ENCODE measurements around the gene ACTR3.

The ACTR3 gene

DNA sequence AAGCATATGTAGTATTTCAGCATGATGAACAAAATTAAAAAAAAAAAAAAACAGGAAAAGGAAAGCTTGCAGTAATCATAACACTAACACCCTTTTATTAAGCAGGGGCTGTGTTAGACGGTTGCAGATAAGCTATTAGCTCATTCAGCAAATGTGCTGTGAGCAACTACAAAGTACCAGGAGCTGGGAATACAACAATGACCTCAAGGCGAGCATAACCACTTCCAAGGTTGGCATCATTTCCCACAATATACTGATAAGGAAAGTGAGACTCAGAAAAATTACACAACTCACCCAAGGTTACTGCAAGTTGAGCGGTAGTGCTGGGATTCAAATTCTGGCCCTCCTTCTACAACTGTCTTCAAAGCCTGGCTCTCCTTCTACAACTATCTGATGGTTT, 38.2 kb upstream of the ACTR3 start:
- no peak overlapping the region for H3K27ac ChIP-seq (ENCODE audit: low read length)

DNA sequence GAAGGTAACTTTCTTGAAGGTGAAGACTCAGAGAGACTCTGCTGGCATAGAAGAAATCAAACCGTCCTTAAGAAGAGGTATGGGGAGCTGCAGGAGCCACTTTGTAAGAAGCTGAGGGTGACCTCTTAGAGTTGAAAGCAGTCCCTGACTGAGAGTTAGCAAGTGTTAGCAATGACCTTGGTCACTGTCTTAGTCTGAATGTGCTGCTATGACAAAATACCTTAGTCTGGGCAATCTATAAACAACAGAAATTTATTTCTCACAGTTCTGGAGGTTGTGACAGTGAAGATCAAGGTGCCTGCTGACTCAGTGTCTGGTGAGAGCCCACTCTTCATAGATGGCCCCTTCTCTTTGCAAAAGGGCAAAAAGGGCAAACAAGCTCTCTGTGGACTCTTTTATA, 35.7 kb upstream of the ACTR3 start:
- H3K9me3 ChIP-seq (ENCODE audit: control insufficient read depth in 2 of 2, low read length in 2 of 2) = no peaks in the 10 kb centered on the region
- H3K27ac ChIP-seq (ENCODE audit: low read length) = no peak overlapping the region
- no peaks in the 10 kb centered on the region for H3K4me1 ChIP-seq (ENCODE audit: control insufficient read depth, insufficient read depth, low read length)

More for the DNA sequence above, 38.2 kb upstream of the ACTR3 start:
- no peak overlapping the region for H3K9ac ChIP-seq (ENCODE audit: low read length in 2 of 2)
- H3K4me1 ChIP-seq (ENCODE audit: control insufficient read depth, insufficient read depth, low read length) = no peaks in the 10 kb centered on the region
- H3K9me3 ChIP-seq (ENCODE audit: control insufficient read depth in 2 of 2, low read length in 2 of 2) = no peaks in the 10 kb centered on the region
- H3K36me3 ChIP-seq (ENCODE audit: control insufficient read depth in 2 of 2, insufficient read depth in 2 of 2, low read length in 2 of 2) = no peaks in the 10 kb centered on the region
- H3K4me3 ChIP-seq (ENCODE audit: low read length in 2 of 2) = no peak overlapping the region
- H3K27me3 ChIP-seq (ENCODE audit: control insufficient read depth in 1 of 2, insufficient read depth in 2 of 2, low read length in 2 of 2) = no peaks in the 10 kb centered on the region

DNA sequence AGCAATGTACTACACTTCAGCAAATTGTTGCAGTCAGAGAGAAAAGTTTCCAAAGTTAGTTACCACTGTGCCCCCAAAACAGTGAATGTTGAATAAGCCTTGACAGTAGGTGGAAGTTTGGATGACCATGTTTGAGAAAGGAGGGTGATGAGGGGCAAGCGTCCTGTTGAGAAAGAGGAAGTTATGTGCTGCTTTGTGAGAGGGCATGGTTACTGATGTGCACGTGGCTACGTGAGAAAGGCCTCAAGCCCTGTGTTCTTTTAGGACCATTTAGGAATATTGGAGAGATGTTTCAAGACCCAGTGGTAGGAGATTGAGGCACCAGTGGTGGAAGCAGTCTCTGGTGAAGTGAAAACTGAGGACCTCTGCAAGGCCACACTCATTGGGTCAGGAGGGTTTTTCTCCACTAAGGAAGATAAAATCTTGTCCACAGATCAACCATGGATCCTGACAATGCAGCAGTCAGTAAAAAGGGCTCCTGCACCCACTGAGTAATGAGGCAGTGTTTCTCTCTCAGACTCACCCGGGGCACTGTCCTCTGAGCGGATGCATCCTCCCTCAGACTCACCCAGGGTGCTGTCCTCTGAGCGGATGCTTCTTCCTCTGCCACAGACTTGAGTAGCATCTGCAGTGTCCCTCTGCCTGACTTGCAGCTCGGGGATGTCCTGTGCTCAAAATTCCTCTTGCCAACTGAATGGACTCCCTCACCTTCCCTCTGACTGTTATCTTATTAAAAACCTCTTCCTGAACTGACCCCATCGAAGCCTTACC, 34.7 kb upstream of the ACTR3 start:
- H3K9ac ChIP-seq (ENCODE audit: low read length in 2 of 2) = no peak overlapping the region
- H3K36me3 ChIP-seq (ENCODE audit: control insufficient read depth in 2 of 2, insufficient read depth in 2 of 2, low read length in 2 of 2) = no peaks in the 10 kb centered on the region
- no peaks in the 10 kb centered on the region for H3K9me3 ChIP-seq (ENCODE audit: control insufficient read depth in 2 of 2, low read length in 2 of 2)
- no peak overlapping the region for H3K27ac ChIP-seq (ENCODE audit: low read length)
- no peaks in the 10 kb centered on the region for H3K27me3 ChIP-seq (ENCODE audit: control insufficient read depth in 1 of 2, insufficient read depth in 2 of 2, low read length in 2 of 2)
- no peaks in the 10 kb centered on the region for H3K4me1 ChIP-seq (ENCODE audit: control insufficient read depth, insufficient read depth, low read length)
- H3K4me3 ChIP-seq (ENCODE audit: low read length in 2 of 2) = no peak overlapping the region

More for the DNA sequence above, 35.7 kb upstream of the ACTR3 start:
- H3K4me3 ChIP-seq (ENCODE audit: low read length in 2 of 2) = no peak overlapping the region
- no peaks in the 10 kb centered on the region for H3K36me3 ChIP-seq (ENCODE audit: control insufficient read depth in 2 of 2, insufficient read depth in 2 of 2, low read length in 2 of 2)
- no peak overlapping the region for H3K9ac ChIP-seq (ENCODE audit: low read length in 2 of 2)
- H3K27me3 ChIP-seq (ENCODE audit: control insufficient read depth in 1 of 2, insufficient read depth in 2 of 2, low read length in 2 of 2) = no peaks in the 10 kb centered on the region

DNA sequence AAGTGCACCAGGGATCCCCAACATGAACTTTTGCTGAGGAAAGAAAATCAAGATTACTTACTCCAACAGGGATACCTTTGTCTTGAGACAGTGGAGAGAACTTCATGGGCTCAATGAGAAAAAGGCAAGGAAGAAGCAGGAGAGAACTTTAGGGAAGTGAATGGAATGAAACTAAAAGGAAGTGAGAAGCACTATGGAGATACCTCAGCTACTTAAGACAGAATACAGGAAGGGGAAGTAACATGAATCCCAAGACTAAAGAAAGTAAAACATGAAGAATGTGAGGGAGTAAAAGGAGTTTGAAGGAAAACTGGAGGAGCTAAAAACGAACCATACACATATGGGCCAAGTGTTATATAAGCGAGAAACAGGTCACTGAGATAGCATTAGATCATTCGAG, 32.4 kb upstream of the ACTR3 start:
- Histone ChIP-seq H3K9ac (ENCODE audit: low read length in 2 of 2) (no peak overlapping the region), H3K9me3 (ENCODE audit: control insufficient read depth in 2 of 2, low read length in 2 of 2) (no peaks in the 10 kb centered on the region), H3K36me3 (ENCODE audit: control insufficient read depth in 2 of 2, insufficient read depth in 2 of 2, low read length in 2 of 2) (no peaks in the 10 kb centered on the region), H3K27me3 (ENCODE audit: control insufficient read depth in 1 of 2, insufficient read depth in 2 of 2, low read length in 2 of 2) (no peaks in the 10 kb centered on the region), H3K27ac (ENCODE audit: low read length) (no peak overlapping the region), H3K4me3 (ENCODE audit: low read length in 2 of 2) (no peak overlapping the region), H3K4me1 (ENCODE audit: control insufficient read depth, insufficient read depth, low read length) (no peaks in the 10 kb centered on the region)

DNA sequence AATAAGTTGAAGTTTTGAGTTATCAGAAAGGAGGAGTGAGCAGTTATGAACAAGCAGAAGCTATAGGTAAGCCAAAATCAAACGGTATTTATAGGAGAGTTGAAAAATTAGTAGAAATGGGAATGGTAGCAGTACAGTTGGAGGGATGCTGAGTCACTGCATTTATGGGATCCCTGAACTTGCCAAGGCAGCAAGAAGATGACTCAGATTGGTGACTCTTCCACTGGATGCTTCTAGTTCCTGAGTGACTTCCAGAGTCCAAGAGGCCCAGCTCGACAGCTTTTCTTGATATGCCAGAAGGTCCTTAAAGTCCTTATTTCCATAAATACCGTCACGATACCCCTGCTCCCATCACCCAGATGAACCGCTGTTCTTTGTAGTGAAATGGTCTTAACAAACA, 31.1 kb upstream of the ACTR3 start:
- H3K36me3 ChIP-seq (ENCODE audit: control insufficient read depth in 2 of 2, insufficient read depth in 2 of 2, low read length in 2 of 2) = no peaks in the 10 kb centered on the region
- no peak overlapping the region for H3K27ac ChIP-seq (ENCODE audit: low read length)
- H3K27me3 ChIP-seq (ENCODE audit: control insufficient read depth in 1 of 2, insufficient read depth in 2 of 2, low read length in 2 of 2) = no peaks in the 10 kb centered on the region
- H3K4me3 ChIP-seq (ENCODE audit: low read length in 2 of 2) = no peak overlapping the region
- H3K9me3 ChIP-seq (ENCODE audit: control insufficient read depth in 2 of 2, low read length in 2 of 2) = no peaks in the 10 kb centered on the region
- no peak overlapping the region for H3K9ac ChIP-seq (ENCODE audit: low read length in 2 of 2)
- no peaks in the 10 kb centered on the region for H3K4me1 ChIP-seq (ENCODE audit: control insufficient read depth, insufficient read depth, low read length)

DNA sequence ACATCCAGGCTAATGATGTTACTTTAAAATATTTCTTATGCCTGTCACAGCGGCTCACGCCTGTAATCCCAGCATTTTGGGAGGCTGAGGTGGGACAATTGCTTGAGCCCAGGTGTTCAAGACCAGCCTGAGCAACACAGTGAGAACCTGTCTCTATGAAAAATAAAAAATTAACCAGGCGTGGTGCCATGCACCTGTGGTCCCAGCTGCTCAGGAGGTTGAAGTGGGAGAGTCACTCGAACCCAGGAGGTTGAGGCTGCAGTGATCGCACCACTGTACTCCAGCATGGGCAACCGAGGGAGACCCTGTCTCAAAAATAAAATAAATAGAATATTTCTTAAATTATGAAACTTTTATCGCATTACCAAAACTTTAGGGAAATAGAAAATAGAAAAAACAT, 28.1 kb upstream of the ACTR3 start:
- H3K4me3 ChIP-seq (ENCODE audit: low read length in 2 of 2) = no peak overlapping the region
- H3K27ac ChIP-seq (ENCODE audit: low read length) = no peak overlapping the region
- no peaks in the 10 kb centered on the region for H3K9me3 ChIP-seq (ENCODE audit: control insufficient read depth in 2 of 2, low read length in 2 of 2)
- no peaks in the 10 kb centered on the region for H3K27me3 ChIP-seq (ENCODE audit: control insufficient read depth in 1 of 2, insufficient read depth in 2 of 2, low read length in 2 of 2)
- no peaks in the 10 kb centered on the region for H3K36me3 ChIP-seq (ENCODE audit: control insufficient read depth in 2 of 2, insufficient read depth in 2 of 2, low read length in 2 of 2)
- H3K4me1 ChIP-seq (ENCODE audit: control insufficient read depth, insufficient read depth, low read length) = no peaks in the 10 kb centered on the region
- H3K9ac ChIP-seq (ENCODE audit: low read length in 2 of 2) = no peak overlapping the region

DNA sequence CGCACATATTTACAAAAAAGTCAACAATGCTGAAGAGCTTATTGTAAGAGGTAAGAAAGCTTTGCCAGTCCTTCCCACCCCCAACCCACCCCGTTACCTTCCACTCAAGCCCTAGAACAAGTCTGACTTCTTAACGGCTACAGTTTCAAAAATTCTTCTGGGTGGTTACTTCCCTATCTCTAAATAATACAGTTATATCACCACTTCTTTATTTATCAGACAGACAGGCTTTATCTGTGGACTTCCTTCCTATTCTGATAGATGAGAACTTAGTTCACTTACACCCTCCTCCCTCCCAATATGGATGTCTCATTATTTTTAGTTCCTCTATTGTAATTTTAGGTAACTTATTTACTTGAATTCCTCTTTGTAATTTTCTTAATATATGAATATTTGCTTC, 26.7 kb upstream of the ACTR3 start:
- H3K4me3 ChIP-seq (ENCODE audit: low read length in 2 of 2) = no peak overlapping the region
- H3K9ac ChIP-seq (ENCODE audit: low read length in 2 of 2) = no peak overlapping the region
- H3K27me3 ChIP-seq (ENCODE audit: control insufficient read depth in 1 of 2, insufficient read depth in 2 of 2, low read length in 2 of 2) = no peaks in the 10 kb centered on the region
- H3K36me3 ChIP-seq (ENCODE audit: control insufficient read depth in 2 of 2, insufficient read depth in 2 of 2, low read length in 2 of 2) = no peaks in the 10 kb centered on the region
- H3K4me1 ChIP-seq (ENCODE audit: control insufficient read depth, insufficient read depth, low read length) = no peaks in the 10 kb centered on the region
- H3K27ac ChIP-seq (ENCODE audit: low read length) = no peak overlapping the region
- no peaks in the 10 kb centered on the region for H3K9me3 ChIP-seq (ENCODE audit: control insufficient read depth in 2 of 2, low read length in 2 of 2)

DNA sequence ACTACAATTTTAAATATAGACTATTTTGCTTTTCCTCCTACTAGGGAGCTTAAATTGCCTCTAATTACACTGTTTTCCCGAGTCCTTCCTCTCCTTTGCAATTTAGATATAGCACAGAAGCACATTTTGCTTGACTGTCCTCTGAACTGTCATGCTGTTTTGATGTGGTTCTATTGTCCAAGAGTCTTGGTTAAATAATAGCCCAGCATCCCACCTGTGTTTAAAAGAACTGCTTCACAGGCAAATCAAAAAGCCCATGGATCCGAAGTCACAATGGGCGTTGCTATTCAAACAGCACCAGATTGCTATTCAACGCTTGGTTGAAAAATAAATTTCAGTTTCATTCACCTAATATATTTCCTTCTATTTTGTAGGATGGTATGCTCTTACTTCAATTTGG, 22.3 kb upstream of the ACTR3 start:
- no peaks in the 10 kb centered on the region for H3K27me3 ChIP-seq (ENCODE audit: control insufficient read depth in 1 of 2, insufficient read depth in 2 of 2, low read length in 2 of 2)
- H3K36me3 ChIP-seq (ENCODE audit: control insufficient read depth in 2 of 2, insufficient read depth in 2 of 2, low read length in 2 of 2) = no peaks in the 10 kb centered on the region
- H3K27ac ChIP-seq (ENCODE audit: low read length) = no peak overlapping the region
- H3K9ac ChIP-seq (ENCODE audit: low read length in 2 of 2) = no peak overlapping the region
- no peaks in the 10 kb centered on the region for H3K4me1 ChIP-seq (ENCODE audit: control insufficient read depth, insufficient read depth, low read length)
- no peak overlapping the region for H3K4me3 ChIP-seq (ENCODE audit: low read length in 2 of 2)
- H3K9me3 ChIP-seq (ENCODE audit: control insufficient read depth in 2 of 2, low read length in 2 of 2) = no peaks in the 10 kb centered on the region

DNA sequence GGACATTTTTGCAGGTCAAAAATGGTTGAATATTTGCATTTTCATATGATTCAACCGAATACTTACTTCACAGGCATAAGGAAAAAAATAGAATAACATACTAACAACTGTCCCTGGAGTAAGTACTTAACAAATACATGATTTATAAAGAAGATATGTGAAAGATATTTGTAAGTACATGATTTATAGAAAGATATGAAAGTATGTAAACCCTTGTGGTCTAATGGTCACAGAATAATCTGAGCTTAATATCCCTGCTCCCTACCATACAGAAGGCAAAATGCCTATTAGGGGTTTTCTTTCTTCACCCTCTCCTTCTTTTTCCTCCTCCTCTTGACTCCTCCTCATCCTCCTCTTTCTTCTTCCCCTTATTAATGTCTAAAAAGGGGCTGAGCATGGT, 20.6 kb upstream of the ACTR3 start:
- Histone ChIP-seq H3K27me3 (ENCODE audit: control insufficient read depth in 1 of 2, insufficient read depth in 2 of 2, low read length in 2 of 2) (no peaks in the 10 kb centered on the region), H3K4me3 (ENCODE audit: low read length in 2 of 2) (no peak overlapping the region), H3K9me3 (ENCODE audit: control insufficient read depth in 2 of 2, low read length in 2 of 2) (no peaks in the 10 kb centered on the region), H3K36me3 (ENCODE audit: control insufficient read depth in 2 of 2, insufficient read depth in 2 of 2, low read length in 2 of 2) (no peaks in the 10 kb centered on the region), H3K9ac (ENCODE audit: low read length in 2 of 2) (no peak overlapping the region), H3K27ac (ENCODE audit: low read length) (no peak overlapping the region), H3K4me1 (ENCODE audit: control insufficient read depth, insufficient read depth, low read length) (no peaks in the 10 kb centered on the region)

DNA sequence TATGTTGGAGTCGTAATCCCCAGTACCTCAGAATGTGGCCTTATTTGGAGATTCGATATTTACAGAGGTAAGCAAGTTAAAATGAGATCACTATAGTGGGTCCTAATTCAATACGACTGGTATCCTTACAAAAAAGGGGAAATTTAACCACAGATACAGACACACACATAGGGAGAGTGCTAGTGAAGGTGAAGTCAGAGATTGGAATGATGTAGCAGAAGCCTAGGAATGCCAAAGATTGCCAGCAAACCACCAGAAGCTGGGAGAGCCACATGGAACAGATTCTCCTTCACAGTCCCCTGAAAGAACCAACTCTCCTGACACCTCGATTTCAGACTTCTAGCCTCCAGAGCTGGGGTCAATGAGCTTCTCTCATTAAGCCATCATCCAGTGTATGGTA, 17.7 kb upstream of the ACTR3 start:
- Histone ChIP-seq H3K9ac (ENCODE audit: low read length in 2 of 2) (no peak overlapping the region), H3K4me3 (ENCODE audit: low read length in 2 of 2) (no peak overlapping the region)

DNA sequence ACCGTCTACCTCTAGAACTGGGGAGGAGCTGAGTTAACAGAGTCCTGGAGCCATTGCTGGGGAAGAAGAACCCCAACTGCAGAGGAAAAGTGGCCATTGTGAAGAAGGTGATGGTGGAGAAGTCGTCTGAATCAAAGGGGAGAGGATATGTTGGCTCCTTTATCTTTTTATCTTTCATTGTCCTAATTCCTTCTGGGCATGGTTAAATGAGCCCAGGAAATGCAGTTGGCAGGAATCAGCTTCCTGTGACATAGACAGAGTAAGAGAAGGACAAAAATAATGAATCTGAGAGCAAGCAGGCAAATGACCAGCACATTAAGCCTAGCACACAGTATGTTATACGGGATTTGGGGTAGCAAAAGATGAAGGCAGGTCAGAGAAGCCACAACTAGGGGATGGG, 16.0 kb upstream of the ACTR3 start:
- Histone ChIP-seq H3K9ac (ENCODE audit: low read length in 2 of 2) (no peak overlapping the region), H3K4me3 (ENCODE audit: low read length in 2 of 2) (no peak overlapping the region), H3K36me3 (ENCODE audit: control insufficient read depth in 2 of 2, insufficient read depth in 2 of 2, low read length in 2 of 2) (no peaks in the 10 kb centered on the region), H3K4me1 (ENCODE audit: control insufficient read depth, insufficient read depth, low read length) (no peaks in the 10 kb centered on the region), H3K9me3 (ENCODE audit: control insufficient read depth in 2 of 2, low read length in 2 of 2) (no peaks in the 10 kb centered on the region), H3K27ac (ENCODE audit: low read length) (no peak overlapping the region), H3K27me3 (ENCODE audit: control insufficient read depth in 1 of 2, insufficient read depth in 2 of 2, low read length in 2 of 2) (no peaks in the 10 kb centered on the region)

More for the DNA sequence above, 17.7 kb upstream of the ACTR3 start:
- no peaks in the 10 kb centered on the region for H3K9me3 ChIP-seq (ENCODE audit: control insufficient read depth in 2 of 2, low read length in 2 of 2)
- H3K27ac ChIP-seq (ENCODE audit: low read length) = no peak overlapping the region
- no peaks in the 10 kb centered on the region for H3K36me3 ChIP-seq (ENCODE audit: control insufficient read depth in 2 of 2, insufficient read depth in 2 of 2, low read length in 2 of 2)
- no peaks in the 10 kb centered on the region for H3K27me3 ChIP-seq (ENCODE audit: control insufficient read depth in 1 of 2, insufficient read depth in 2 of 2, low read length in 2 of 2)
- H3K4me1 ChIP-seq (ENCODE audit: control insufficient read depth, insufficient read depth, low read length) = no peaks in the 10 kb centered on the region
